GM23338 (cell line): ENCODE measurements around the gene SH3BP4.

Experiments used
- EZH2 ChIP-seq: fragments of 200-600 bp; sonication (generic); IDR thresholded peaks from one replicate; pipeline ENCODE4 v1.8.0; 2017; ENCODE audit warnings: antibody characterized with exemption, mild to moderate bottlenecking, low read depth; ENCODE audit not compliant: unreplicated experiment
- EZH2phosphoT487 ChIP-seq: fragments of 200-600 bp; sonication (generic); IDR thresholded peaks from one replicate; pipeline ENCODE4 v1.8.1; 2018; ENCODE audit warnings: antibody characterized with exemption; ENCODE audit not compliant: unreplicated experiment
- ZNF114 ChIP-seq: fragments of 250-450 bp; sonication (Bioruptor Pico); IDR thresholded peaks from 2 replicates; pipeline ENCODE4 v1.5.0; 2020; ENCODE audit warnings: mild to moderate bottlenecking, moderate library complexity
- TF ChIP-seq, protein P1 (sequence below), 2 experiments: fragments of 200-600 bp in 1 of 2; sonication (generic) in 1 of 2; conservative IDR thresholded peaks; 2 replicates each; pipeline versions ENCODE4 v1.5.1 to v1.6.1; 2016 to 2017; ENCODE audit warnings: antibody characterized with exemption in 2 of 2, low read depth in 2 of 2, mild to moderate bottlenecking in 2 of 2, moderate library complexity in 1 of 2

DNA sequence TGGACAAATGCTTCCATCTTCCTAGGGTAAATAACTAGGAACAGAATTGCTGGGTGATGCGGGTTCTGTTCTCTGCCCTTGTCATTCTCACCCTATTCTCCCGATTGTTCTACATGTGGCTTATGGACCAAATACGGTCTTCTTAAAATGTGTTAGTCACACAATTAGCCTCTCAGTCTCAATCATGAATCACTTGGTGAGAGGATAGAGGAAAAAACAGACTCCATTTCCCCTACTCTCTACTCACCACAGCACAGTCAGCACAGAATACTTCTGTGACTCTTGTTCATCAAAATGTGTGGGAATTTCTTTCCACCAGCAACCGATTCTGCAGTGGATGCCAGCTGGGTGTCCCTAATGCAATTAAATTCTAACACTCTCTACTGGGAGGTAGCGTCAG is 125.2 kb downstream of the SH3BP4 start:
- TF ChIP-seq, protein P1, sequence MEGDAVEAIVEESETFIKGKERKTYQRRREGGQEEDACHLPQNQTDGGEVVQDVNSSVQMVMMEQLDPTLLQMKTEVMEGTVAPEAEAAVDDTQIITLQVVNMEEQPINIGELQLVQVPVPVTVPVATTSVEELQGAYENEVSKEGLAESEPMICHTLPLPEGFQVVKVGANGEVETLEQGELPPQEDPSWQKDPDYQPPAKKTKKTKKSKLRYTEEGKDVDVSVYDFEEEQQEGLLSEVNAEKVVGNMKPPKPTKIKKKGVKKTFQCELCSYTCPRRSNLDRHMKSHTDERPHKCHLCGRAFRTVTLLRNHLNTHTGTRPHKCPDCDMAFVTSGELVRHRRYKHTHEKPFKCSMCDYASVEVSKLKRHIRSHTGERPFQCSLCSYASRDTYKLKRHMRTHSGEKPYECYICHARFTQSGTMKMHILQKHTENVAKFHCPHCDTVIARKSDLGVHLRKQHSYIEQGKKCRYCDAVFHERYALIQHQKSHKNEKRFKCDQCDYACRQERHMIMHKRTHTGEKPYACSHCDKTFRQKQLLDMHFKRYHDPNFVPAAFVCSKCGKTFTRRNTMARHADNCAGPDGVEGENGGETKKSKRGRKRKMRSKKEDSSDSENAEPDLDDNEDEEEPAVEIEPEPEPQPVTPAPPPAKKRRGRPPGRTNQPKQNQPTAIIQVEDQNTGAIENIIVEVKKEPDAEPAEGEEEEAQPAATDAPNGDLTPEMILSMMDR (conservative IDR thresholded peaks at IDR 0.05; ENCODE audit: low read depth in 2 of 2) = no peak
- no peak for TF ChIP-seq EZH2
- no peak for TF ChIP-seq EZH2phosphoT487
- no peak for TF ChIP-seq ZNF114 (CRISPR knock-in tag)
